GM12878 (cell line): ENCODE measurements around the gene DENND6A. TPM values are rescaled to one million over a fixed set of nuclear protein-coding genes. Genes with fewer than 3 reads are reported as not detected.
A peak's percentile ranks its signal among the peaks of the same experiment; 100 is the strongest.

Source experiments
- ATAC-seq: fragments of 200-7000 bp; cut with Tn5 transposase; 3 replicates; pipeline ENCODE4 v1.9.1; 2020; ENCODE audit warnings: mild to moderate bottlenecking, moderate library complexity
- BruUV-seq: library from RNA; stranded (reverse); fragments of 400-500 nt; replicated peaks from 2 replicates; lab custom pipeline; 2021; lab: Mats Ljungman, UMichigan
- CTCF ChIA-PET: fragments of 300-600 bp; sonication (Branson Sonifier 250); formaldehyde crosslinking; extraction: SDS; loops from one replicate; lab custom pipeline; 2021; ENCODE audit warnings: inconsistent platforms; lab: Yijun Ruan, JAX
- POLR2A ChIA-PET: fragments of 350-600 bp; formaldehyde crosslinking; extraction: SDS; loops from one replicate; lab custom pipeline; 2021; ENCODE audit warnings: inconsistent platforms; lab: Charles Lee
- RAD21 ChIA-PET: fragments of 300-600 bp; sonication (Branson Sonifier 250); formaldehyde crosslinking; loops from one replicate; lab custom pipeline; 2023; ENCODE audit warnings: antibody characterized with exemption; ENCODE audit not compliant: unreplicated experiment; lab: Charles Lee
- SMC1A ChIA-PET: fragments of 300-600 bp; sonication (Branson Sonifier 250); formaldehyde crosslinking; loops from one replicate; lab custom pipeline; 2023; ENCODE audit not compliant: unreplicated experiment, uncharacterized antibody; lab: Charles Lee
- DNase-seq: peaks from one replicate; pipeline ENCODE4 v3.0.0-alpha.2; 2011; ENCODE audit warnings: low read depth, low spot score
- FAIRE-seq: peaks from 3 replicates; lab custom pipeline; 2011; peaks lifted over from hg19 to GRCh38; lab: Jason Lieb, UNC
- H2AFZ ChIP-seq: 2 replicates; pipeline ENCODE4 v1.6.0; 2011; ENCODE audit warnings: low read depth, low read length, control low read depth; ENCODE audit not compliant: control insufficient read depth
- H3K27ac ChIP-seq: 2 replicates; pipeline ENCODE4 v1.5.1; 2011; ENCODE audit warnings: control low read depth; ENCODE audit not compliant: control insufficient read depth, insufficient read depth
- H3K27me3 ChIP-seq, 2 experiments: replicated peaks in 1 of 2; 2 replicates each; pipeline versions ENCODE4 v1.6.0 to v1.6.1; 2011; ENCODE audit warnings: low read length in 1 of 2; ENCODE audit not compliant: control insufficient read depth in 2 of 2, insufficient read depth in 2 of 2
- H3K36me3 ChIP-seq, 2 experiments: 2 replicates each; pipeline ENCODE4 v1.5.1; 2011; ENCODE audit warnings: low read length in 1 of 2; ENCODE audit not compliant: control insufficient read depth in 2 of 2, insufficient read depth in 2 of 2
- H3K4me1 ChIP-seq: 2 replicates; pipeline ENCODE4 v1.6.1; 2011; ENCODE audit warnings: mild to moderate bottlenecking, low read length, moderate library complexity, mixed read lengths; ENCODE audit not compliant: control insufficient read depth, insufficient read depth
- H3K4me2 ChIP-seq: 2 replicates; pipeline ENCODE4 v1.6.0; 2011; ENCODE audit warnings: control low read depth; ENCODE audit not compliant: control insufficient read depth, insufficient read depth
- H3K4me3 ChIP-seq: fragments of 200-600 bp; sonication (generic); 2 replicates; pipeline ENCODE4 v1.5.1; 2016
- H3K79me2 ChIP-seq: 2 replicates; pipeline ENCODE4 v1.6.0; 2011; ENCODE audit warnings: low read length; ENCODE audit not compliant: control insufficient read depth, insufficient read depth
- H3K9ac ChIP-seq: 2 replicates; pipeline ENCODE4 v1.8.0; 2011; ENCODE audit warnings: low read length, control low read depth, mixed read lengths; ENCODE audit not compliant: control insufficient read depth, insufficient read depth
- H3K9me3 ChIP-seq: replicated peaks from 3 replicates; pipeline ENCODE4 v1.5.1; 2011; ENCODE audit warnings: mild to moderate bottlenecking, low read length; ENCODE audit not compliant: control insufficient read depth, insufficient read depth
- H4K20me1 ChIP-seq: 2 replicates; pipeline ENCODE4 v1.6.0; 2011; ENCODE audit not compliant: control insufficient read depth, insufficient read depth
- RUNX3 ChIP-seq: IDR thresholded peaks from 2 replicates; pipeline ENCODE4 v1.6.1; 2012; ENCODE audit warnings: low read length, inconsistent platforms
- WGBS: methylation state at CpG from one replicate; pipeline ENCODE4 v1.1.6; 2016; ENCODE audit warnings: low lambda C conversion rate; ENCODE audit not compliant: insufficient replicate concordance, insufficient coverage; ENCODE audit errors: missing lambda C conversion rate; 5-methylcytosine and 5-hydroxymethylcytosine counted together
- in situ Hi-C: fragments of 300-500 bp; cut with MboI; formaldehyde crosslinking; loops from 9 replicates; pipeline ENCODE4 v1.14.3; 2018; ENCODE audit warnings: mixed read lengths
- intact Hi-C: fragments of 100-400 bp; cut with micrococcal nuclease; formaldehyde crosslinking; loops from one replicate; pipeline ENCODE4 v1.14.2; 2022; ENCODE audit not compliant: unreplicated experiment
- polyA plus RNA-seq, 11 experiments: library from polyadenylated mRNA; depleted of rRNA in 4 of 11; unstranded in 6 of 11; stranded (reverse) in 5 of 11; fragments of >200 nt; fragmentation: Nextera tagmentation in 4 of 11; fragmentation: Illumina TruSeq in 1 of 11; extraction: Ambion mirVana in 4 of 11; extraction: Trizol in 1 of 11; gene quantifications; 1 replicate in 1 of 11; 2 replicates in 10 of 11; pipeline versions ENCODE4 v1.2.1 to v1.2.3, GENCODE V29; 2011 to 2016; ENCODE audit warnings: inconsistent platforms in 2 of 11, missing spikeins in 2 of 11, low read depth in 1 of 11
- total RNA-seq, 4 experiments: library from RNA; depleted of rRNA in 3 of 4; stranded (reverse); fragments of >200 nt in 3 of 4; fragmentation: Illumina TruSeq in 1 of 4; extraction: Trizol in 1 of 4; gene quantifications; 2 replicates each; pipeline versions ENCODE4 v1.2.1 to v1.2.3, GENCODE V29; 2013 to 2021
- TF ChIP-seq, protein P1 (sequence below): fragments of 450-650 bp; IDR thresholded peaks from 2 replicates; pipeline ENCODE4 v1.6.1; 2018; ENCODE audit warnings: borderline replicate concordance, mild to moderate bottlenecking; ENCODE audit not compliant: partially characterized antibody

DENND6A gene
- total and polyA plus RNA-seq, 10 of the 15 experiments (the other 5 are each of a cell fraction or from before 2014, with no cell fraction given), result 1.8 to 15.3 (median 10.3) TPM

DNA sequence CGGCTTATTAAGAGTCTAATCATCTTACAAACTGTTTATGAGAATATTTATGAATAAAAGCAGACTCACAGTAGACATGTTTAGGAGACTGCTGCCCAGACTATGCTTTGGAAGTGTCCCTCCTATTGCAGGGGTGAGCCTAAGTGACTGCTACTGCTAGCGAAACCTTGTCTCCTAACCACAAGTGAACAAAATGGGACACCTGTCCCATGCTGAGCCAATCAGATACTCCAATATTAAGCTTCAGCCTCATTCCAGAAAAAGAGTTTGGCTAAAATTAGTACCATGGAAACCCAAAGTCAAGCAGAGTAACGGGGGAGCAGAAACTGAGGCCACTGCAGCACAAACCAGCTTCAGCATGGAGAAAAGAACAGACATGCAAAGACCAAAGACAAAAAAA, 4.6 kb downstream of the DENND6A start:
- DNase-seq, result no peak

More for the DNA sequence above, 4.6 kb downstream of the DENND6A start:
- Histone ChIP-seq H3K4me2 (peak overlapping the region; percentile 19), H3K9ac (no peak overlapping the region), H3K9me3 (no peaks in the 10 kb centered on the region), H3K4me3 (peak overlapping the region; percentile 5; the same call in 1 of the 2 replicates), H3K4me1 (peaks cover 15% of the 10 kb centered on the region; the same call in 1 of the 2 replicates), H3K27ac (0 out of 2 replicates have a peak overlapping the region, but pooled peaks have one; percentile 9), H4K20me1 (no peaks in the 10 kb centered on the region), H3K79me2 (peaks cover 48% of the 10 kb centered on the region), H2AFZ (no peak overlapping the region)
- ChIA-PET POLR2A (interaction anchor here (0.5 to 5.6 kb wide), 6 partner anchors 9 to 153 kb away, joined by 3 to 39 read pairs (median 5); partner anchors contain the start of gene SLMAP), RAD21 (interaction anchor here (0.6 to 2.2 kb wide), 9 partner anchors 10 to 291 kb away, joined by 3 to 10 read pairs (median 4); partner anchors contain the start of gene PDE12), CTCF (interaction anchor here (1.2 to 5.2 kb wide), 6 partner anchors 14 to 291 kb away, joined by 4 to 28 read pairs (median 7); partner anchors contain the start of gene PDE12)
- FAIRE-seq (peak; percentile 52), ATAC-seq (no peak)
- intact Hi-C loops, result no loop called here
- BruUV-seq, result no TSS peak
- WGBS, result 51% methylated on average over 3 of the region's 3 CpGs
- TF ChIP-seq, protein P1, sequence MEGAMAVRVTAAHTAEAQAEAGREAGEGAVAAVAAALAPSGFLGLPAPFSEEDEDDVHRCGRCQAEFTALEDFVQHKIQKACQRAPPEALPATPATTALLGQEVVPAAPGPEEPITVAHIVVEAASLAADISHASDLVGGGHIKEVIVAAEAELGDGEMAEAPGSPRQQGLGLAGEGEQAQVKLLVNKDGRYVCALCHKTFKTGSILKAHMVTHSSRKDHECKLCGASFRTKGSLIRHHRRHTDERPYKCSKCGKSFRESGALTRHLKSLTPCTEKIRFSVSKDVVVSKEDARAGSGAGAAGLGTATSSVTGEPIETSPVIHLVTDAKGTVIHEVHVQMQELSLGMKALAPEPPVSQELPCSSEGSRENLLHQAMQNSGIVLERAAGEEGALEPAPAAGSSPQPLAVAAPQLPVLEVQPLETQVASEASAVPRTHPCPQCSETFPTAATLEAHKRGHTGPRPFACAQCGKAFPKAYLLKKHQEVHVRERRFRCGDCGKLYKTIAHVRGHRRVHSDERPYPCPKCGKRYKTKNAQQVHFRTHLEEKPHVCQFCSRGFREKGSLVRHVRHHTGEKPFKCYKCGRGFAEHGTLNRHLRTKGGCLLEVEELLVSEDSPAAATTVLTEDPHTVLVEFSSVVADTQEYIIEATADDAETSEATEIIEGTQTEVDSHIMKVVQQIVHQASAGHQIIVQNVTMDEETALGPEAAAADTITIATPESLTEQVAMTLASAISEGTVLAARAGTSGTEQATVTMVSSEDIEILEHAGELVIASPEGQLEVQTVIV, result no peak
- TF ChIP-seq RUNX3, result peak; percentile 75
- TF ChIP-seq, all 136 proteins: peak for 1
- in situ Hi-C loops, result no loop called here
- H3K36me3 ChIP-seq, result no peaks in the 10 kb centered on the region; a peak in 1 of 4 replicates
- SMC1A ChIA-PET, result interaction anchor here (0.6 to 7.7 kb wide), 6 partner anchors 9 to 290 kb away, joined by 3 to 68 read pairs (median 8); no protein-coding TSS in a partner anchor
- H3K27me3 ChIP-seq, result no peaks in the 10 kb centered on the region
